Hematopoietic multipotent progenitor cell treated with erythropoietin and hydrocortisone succinate and interleukin-3 and kit ligand, for 15 days (in vitro differentiated cells): Measurements from ENCODE around the gene NDUFC1.
A peak's percentile ranks its signal among the peaks of the same experiment; 100 is the strongest.
"Not testable (repeated sequence)": the region's sequence is repeated elsewhere in the genome, so short reads cannot be mapped to it uniquely, and the experiment has no call there.

Source experiments
- DNase-seq: peaks from one replicate; pipeline ENCODE4 v3.0.0-alpha.2; 2015; ENCODE audit warnings: low spot score

The NDUFC1 gene

GRCh38 chr4:139297001-139297410, 5.3 kb downstream of the NDUFC1 start:
- no peak for DNase-seq

DNA sequence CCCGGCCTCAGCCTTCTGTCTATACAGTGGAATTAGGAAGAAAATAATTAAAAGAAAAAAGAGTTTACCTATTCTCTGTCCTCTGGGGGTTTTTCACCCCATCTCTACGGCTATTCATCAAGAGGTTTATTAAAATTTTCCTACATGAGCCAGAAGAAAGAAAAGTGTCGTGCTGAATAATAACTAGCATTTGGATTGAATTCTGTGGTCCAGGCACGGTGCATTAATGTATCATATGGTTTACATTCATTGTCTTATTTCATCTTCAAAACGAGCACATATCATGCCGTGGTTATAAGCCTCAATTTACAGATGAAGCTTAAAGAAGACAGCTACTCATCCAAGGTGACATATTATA, 6.4 kb downstream of the NDUFC1 start:
- DNase-seq, result no peak

DNA sequence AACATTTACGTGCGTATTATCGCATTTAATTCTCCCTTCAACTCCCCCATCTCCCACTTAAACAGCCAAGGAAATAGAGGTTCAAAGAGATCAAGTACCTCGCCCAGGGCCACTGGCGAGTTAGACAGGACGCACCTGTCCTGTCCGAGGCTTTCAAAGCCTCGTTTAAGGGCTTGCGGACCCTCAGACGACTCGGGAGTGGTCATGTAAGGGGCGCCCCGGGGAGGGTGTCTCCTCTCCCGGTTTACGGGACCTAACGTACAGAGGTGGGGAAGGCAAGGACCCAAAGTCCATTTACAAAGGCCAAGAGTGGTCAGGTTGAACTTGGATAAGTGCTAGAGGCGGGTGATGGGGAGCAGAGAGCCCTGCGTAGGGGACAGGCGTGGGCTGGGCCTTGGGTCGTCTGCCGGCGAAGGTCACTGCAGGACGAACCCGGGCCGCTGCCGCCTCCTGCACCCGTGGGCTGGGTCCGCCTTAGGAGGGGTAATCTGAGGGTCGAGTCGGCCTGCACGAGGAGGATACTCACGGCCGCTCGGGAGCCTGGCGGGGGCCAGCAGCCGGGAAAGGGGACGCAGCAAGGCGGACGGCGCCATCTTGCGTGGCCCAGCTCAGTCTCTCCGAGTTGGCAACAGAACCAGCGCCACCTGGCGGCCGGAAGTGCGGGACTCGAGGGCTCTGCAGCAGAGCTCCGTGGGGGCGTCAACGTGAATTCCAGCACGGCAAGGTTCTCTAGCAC, 6.9 kb downstream of the NDUFC1 start:
- DNase-seq, result peak; percentile 96

DNA sequence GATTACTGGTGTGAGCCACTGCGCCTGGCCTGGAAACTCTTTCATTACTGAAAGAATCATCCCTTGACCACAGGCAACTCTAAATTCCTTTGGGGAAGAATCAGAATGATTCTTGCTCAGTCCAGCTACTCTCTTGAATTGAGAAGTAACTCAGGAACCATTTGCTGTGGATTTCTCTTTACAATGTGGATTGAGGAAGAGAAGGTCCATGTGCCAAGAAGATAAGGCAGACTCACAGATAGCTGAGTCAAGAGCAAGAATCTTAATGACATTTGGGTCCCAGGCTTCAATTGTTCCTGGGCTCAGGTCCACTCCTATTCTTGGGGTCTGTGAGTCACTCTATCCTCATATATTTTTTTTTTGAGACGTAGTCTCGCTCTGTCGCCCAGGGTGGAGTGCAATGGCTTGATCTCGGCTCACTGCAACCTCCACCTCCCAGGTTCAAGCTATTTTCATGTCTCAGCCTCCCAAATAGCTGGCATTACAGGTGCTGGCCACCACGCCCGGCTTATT, 16.0 kb downstream of the NDUFC1 start:
- DNase-seq, result no peak

DNA sequence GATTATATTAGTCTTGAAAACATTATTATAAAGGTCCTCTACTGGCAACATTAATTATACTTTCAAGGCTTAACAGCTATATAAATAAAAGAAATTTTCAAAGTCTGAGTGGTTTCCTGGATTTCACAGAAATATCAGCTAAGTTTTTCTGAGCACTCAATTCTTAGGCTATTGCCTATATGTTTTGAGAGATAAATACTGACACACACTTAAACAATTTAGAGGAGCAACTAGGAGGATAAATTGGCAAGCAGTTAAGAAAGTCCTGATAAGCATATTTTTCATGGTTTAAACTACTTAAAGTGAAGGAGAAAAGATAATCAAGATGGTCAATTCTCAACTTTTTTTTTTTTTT, 19.6 kb downstream of the NDUFC1 start:
- DNase-seq, result no peak

- no peak for DNase-seq
These were observed 20.1 kb downstream of the NDUFC1 start for GRCh38 chr4:139282065-139282720.

GRCh38 chr4:139279760-139280620, 22.3 kb downstream of the NDUFC1 start, which contains the start of gene MGARP:
TSS of gene MGARP (minus strand) at chr4:139280225. CDS start at chr4:139280158, 67 bp downstream.
- no peak for DNase-seq

DNA sequence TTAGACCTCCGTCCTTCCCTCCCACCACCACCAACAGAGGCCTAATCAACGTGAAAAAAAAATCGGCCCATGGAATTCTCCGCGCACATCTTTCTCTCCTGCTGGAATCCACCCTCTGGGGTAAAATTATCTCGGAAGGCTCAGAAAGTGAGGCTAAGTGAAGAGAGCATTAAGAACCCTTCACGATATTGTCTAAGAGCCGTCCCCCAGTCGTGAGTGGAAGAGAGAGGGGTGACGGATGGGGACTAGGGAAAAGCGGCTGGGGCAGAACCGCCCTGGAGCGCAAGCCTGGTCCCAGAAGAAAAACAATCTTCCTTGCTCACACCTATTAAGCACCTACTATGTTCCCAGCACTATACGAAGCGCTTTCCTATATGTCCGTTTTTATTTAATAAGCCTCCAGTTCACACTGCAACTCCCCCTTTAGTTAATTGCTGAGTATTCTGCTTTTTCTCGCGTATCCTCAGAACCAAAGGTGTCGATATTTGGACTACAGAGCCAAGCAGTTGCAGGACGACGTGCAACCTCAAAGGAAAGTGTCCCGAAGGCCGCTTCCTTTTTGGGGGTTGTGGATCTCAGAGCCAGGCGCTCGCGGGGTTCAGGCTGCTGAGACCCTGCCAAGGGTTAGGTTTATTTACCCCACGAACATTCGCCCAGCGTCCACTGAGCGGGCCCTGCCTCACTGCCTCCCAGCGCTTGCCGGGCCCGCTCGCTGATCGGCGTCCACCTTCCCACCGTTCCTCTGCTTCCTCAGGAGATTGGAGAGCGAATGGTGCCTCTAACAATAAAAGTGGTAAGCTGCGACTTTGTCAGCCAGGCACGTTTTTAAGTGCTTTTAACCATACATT, 23.1 kb downstream of the NDUFC1 start:
- no peak for DNase-seq

DNA sequence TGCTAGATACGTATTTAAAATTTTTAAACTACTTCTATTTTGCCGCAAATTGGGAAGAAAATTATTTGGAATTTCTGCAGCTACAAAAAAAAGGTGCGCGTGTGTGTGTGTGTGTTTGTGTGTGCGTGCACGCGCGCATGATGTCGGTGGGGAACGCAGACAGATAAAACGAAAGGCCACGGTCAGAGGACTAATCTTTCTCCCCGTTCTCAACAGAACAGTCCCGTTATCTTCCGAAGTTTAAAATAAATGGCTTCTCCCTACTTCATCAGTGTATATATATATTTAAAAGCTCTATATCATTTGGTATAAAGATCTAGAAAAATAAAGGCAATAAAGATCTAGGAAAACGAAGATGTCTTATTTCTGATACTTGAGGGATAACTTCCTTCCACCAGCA, 23.8 kb downstream of the NDUFC1 start:
- no peak for DNase-seq

DNA sequence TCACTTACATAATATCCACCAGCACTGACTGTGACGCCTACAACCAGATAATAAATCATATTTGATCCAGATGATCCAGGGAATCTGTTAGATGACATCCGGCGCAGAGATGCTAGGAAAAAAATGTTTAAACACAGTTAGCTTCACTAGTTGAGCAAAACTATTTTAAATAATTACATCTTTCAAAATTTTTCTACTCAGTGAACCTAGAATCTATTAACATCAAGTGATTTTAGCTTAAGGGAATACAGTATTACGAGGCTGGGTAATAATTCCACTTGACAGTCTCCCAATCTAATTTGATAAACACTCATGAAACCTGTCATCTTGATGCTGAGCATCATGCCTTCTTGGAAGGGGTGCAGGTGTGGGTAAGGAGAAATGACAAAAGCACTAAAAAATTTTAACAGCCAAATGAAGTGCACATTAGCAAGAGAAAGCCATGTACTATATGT, 27.0 kb downstream of the NDUFC1 start:
- no peak for DNase-seq

- DNase-seq, result no peak
These were observed 27.5 kb downstream of the NDUFC1 start for GRCh38 chr4:139274790-139275189.

DNA sequence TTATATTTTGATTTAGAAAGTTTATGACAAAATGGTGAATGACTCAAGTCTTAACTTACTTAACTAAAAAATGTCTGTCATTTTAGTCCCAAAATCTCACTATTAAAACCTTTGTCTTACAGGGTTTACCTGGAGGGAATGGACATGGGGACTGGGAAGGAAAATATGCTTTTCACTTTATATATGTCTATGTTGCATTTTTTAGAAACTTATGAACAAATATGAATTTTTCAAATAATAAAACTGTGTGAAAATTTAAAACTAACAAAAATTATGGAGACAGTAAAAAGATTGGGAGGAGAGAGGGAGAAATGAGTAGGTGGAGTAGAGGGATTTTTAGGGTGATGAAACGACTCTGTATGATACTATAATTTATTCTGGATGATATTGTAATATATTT, 28.4 kb downstream of the NDUFC1 start:
- DNase-seq, result no peak

- no peak for DNase-seq
These were observed 35.0 kb downstream of the NDUFC1 start for GRCh38 chr4:139267301-139267700.

- peak; percentile 20 for DNase-seq
These were observed 35.6 kb downstream of the NDUFC1 start for GRCh38 chr4:139266583-139267257.

DNA sequence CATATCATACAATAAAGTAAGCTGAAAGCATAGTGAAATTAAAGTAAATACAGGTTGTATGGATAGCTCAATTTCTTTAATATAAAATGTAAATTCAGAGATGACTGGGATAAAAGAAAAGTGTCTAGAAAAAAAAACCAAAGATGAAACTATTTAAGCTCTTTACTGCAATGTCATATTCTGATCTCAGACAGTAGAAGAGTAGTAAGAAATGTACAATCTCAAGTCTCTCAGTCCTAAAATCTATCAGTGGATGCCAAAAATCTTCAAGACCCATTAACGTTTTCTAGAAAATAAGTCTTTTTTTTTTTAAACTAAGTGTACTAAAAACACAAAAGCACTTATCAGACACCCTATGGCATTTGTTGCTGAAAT, 36.1 kb downstream of the NDUFC1 start:
- no peak for DNase-seq

DNA sequence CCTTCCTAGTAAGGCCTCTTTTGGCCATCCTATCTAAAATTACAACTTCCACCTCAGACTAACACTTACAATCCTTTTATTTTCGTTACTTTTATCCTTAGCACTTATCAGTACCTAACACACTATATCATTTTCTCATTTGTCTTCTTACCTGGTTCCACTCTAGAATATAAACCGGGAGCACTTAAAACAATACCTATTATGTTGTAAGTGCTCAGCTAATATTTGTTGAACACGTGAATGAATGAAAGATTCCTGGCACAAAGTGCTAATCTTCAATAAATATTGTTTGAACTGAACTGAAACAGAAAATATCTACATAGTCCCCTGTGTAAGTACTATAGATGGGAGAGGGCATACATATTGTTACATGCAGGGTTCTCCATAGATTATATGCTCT, 36.6 kb downstream of the NDUFC1 start:
- DNase-seq, result no peak

DNA sequence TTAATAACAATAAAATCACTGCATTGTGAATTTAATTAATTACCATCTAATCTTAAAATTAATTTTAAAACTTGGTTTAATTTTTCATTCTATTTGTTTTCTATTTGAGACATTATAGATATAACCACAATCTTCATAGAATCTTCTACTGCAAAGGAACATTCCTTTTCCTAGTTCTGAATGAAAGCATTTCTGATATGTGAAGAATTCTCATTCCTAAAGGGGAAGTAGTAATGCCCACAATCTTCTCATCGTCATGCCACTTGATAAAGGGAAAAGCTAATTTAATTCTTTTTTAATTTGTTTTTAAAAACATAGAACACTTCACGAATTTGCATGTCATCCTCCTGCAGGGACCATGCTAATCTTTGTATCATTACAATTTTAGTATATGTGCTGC, 45.9 kb downstream of the NDUFC1 start:
- no peak for DNase-seq

GRCh38 chr4:139255581-139255980, 46.7 kb downstream of the NDUFC1 start:
- DNase-seq, result not testable (repeated sequence)

- no peak for DNase-seq
These were observed 48.6 kb downstream of the NDUFC1 start for GRCh38 chr4:139253713-139254112.

DNA sequence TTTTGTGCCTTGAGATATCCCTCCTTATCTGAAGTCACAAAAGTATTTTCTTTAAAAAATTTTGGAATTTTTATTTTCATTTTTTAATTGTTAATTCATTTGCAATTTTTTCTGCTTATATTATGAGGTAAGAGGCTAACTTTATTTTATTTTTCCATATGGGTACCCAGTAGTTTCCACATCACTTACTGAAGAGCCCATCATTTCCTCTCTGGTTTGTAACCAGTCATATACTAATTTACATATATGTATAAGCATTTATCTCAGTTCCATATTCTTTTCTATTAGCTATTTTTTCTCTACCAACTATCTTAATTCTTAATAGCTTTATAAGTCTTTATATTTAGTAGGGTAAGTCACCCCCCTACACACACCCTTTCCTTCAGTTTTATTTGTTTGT, 49.2 kb downstream of the NDUFC1 start:
- DNase-seq, result no peak

GRCh38 chr4:139247700-139248238, 54.5 kb downstream of the NDUFC1 start:
- DNase-seq, result no peak
